Right atrium auricular region (tissue), 2 donors: Measurements from ENCODE around the gene TMEM140. TPM values are rescaled to one million over a fixed set of nuclear protein-coding genes. Genes with fewer than 3 reads are reported as not detected.

Experiments
- DNase-seq: peaks from one replicate; pipeline ENCODE4 v3.0.0-alpha.2; 2019; ENCODE audit warnings: low spot score
- H3K27ac ChIP-seq, 2 donors: fragments of 200-600 bp; sonication (generic); 1 replicate in 1 of 2; 2 replicates in 1 of 2; pipeline ENCODE4 v1.5.1; 2016 to 2019
- H3K27me3 ChIP-seq, 2 donors: fragments of 200-600 bp; sonication (generic); one replicate each; pipeline versions ENCODE4 v1.5.1 to v1.6.0; 2017 to 2019
- H3K36me3 ChIP-seq: fragments of 200-600 bp; sonication (generic); one replicate; pipeline ENCODE4 v1.5.1; 2016
- H3K4me1 ChIP-seq, 2 donors: fragments of 200-600 bp; sonication (generic); one replicate each; pipeline versions ENCODE4 v1.5.1 to v1.6.0; 2017 to 2019
- H3K4me3 ChIP-seq, 2 donors: fragments of 200-600 bp; sonication (generic); 1 replicate in 1 of 2; 2 replicates in 1 of 2; pipeline ENCODE4 v1.5.1; 2017 to 2019; ENCODE audit warnings: mild to moderate bottlenecking in 1 of 2, moderate library complexity in 1 of 2
- H3K9me3 ChIP-seq, 2 donors: fragments of 200-600 bp; sonication (generic); one replicate each; pipeline ENCODE4 v1.5.1; 2019
- CTCF ChIP-seq, 2 donors: fragments of 200-600 bp; sonication (generic); IDR thresholded peaks; one replicate each; pipeline ENCODE4 v1.5.1; 2019; ENCODE audit warnings: antibody characterized with exemption in 2 of 2
- total RNA-seq, 2 donors: library from RNA; depleted of rRNA; stranded (reverse); fragments of >200 nt; gene quantifications; one replicate each; pipeline ENCODE4 v1.1.0, GENCODE V29; 2016

TMEM140 gene
- total RNA-seq, 2 donors from 2014 or later: 10.7 to 14.9 TPM

GRCh38 chr7:135204876-135205275 lies 57.0 kb downstream of the TMEM140 start:
- Histone ChIP-seq H3K4me3 (no peak overlapping the region), H3K4me1 (peaks cover 0 to 4% of the 10 kb centered on the region in 2 donors), H3K27me3 (no peaks in the 10 kb centered on the region), H3K36me3 (peaks cover 36% of the 10 kb centered on the region), H3K9me3 (no peaks in the 10 kb centered on the region), H3K27ac (no peak overlapping the region)
- DNase-seq: no peak
- no peak for TF ChIP-seq CTCF (IDR thresholded peaks at IDR 0.05)

- H3K9me3 ChIP-seq: no peaks in the 10 kb centered on the region
- H3K36me3 ChIP-seq: peaks cover 36% of the 10 kb centered on the region
- H3K27ac ChIP-seq: no peak overlapping the region
- no peak for DNase-seq
- peaks cover 0 to 13% of the 10 kb centered on the region in 2 donors for H3K4me1 ChIP-seq
- H3K27me3 ChIP-seq: no peaks in the 10 kb centered on the region
- TF ChIP-seq CTCF (IDR thresholded peaks at IDR 0.05): no peak
- no peak overlapping the region for H3K4me3 ChIP-seq
Observed at GRCh38 chr7:135205850-135206249, 58.0 kb downstream of the TMEM140 start.

- Histone ChIP-seq H3K36me3 (peaks cover 36% of the 10 kb centered on the region), H3K4me1 (peaks cover 0 to 9% of the 10 kb centered on the region in 2 donors), H3K9me3 (no peaks in the 10 kb centered on the region), H3K27me3 (no peaks in the 10 kb centered on the region), H3K27ac (no peak overlapping the region), H3K4me3 (no peak overlapping the region)
- no peak for TF ChIP-seq CTCF (IDR thresholded peaks at IDR 0.05)
- no peak for DNase-seq
Observed at GRCh38 chr7:135206941-135207391, 59.1 kb downstream of the TMEM140 start.

GRCh38 chr7:135207406-135208101 lies 59.7 kb downstream of the TMEM140 start:
- H3K27me3 ChIP-seq: no peaks in the 10 kb centered on the region
- H3K27ac ChIP-seq: no peak overlapping the region
- H3K36me3 ChIP-seq: peaks cover 36% of the 10 kb centered on the region
- H3K4me3 ChIP-seq: no peak overlapping the region
- H3K9me3 ChIP-seq: no peaks in the 10 kb centered on the region
- peaks cover 0 to 9% of the 10 kb centered on the region in 2 donors for H3K4me1 ChIP-seq
- DNase-seq: no peak
- TF ChIP-seq CTCF (IDR thresholded peaks at IDR 0.05): no peak

GRCh38 chr7:135208102-135208793 lies 60.4 kb downstream of the TMEM140 start:
- TF ChIP-seq CTCF (IDR thresholded peaks at IDR 0.05): no peak
- Histone ChIP-seq H3K4me1 (peaks cover 0 to 9% of the 10 kb centered on the region in 2 donors), H3K36me3 (peaks cover 30% of the 10 kb centered on the region), H3K9me3 (no peaks in the 10 kb centered on the region), H3K27ac (no peak overlapping the region), H3K27me3 (no peaks in the 10 kb centered on the region), H3K4me3 (no peak overlapping the region)
- no peak for DNase-seq
